Measurements from ENCODE around the gene MLPH.

GRCh38 chr2:237515621-237516275 is 28.7 kb downstream of the MLPH start:
- TF ChIP-seq CTCF (IDR thresholded peaks at IDR 0.05; ENCODE audit: insufficient read depth, low read length), result no peak
- no peak for TF ChIP-seq SPI1 (IDR thresholded peaks at IDR 0.05; ENCODE audit: borderline replicate concordance, low read depth)
- no peak for TF ChIP-seq REST (IDR thresholded peaks at IDR 0.05; ENCODE audit: insufficient replicate concordance, low read depth)

Measured in HL-60 (cell line).